GM23338 (cell line): ENCODE measurements around the gene SRSF1. TPM values are rescaled to one million over a fixed set of nuclear protein-coding genes. Genes with fewer than 3 reads are reported as not detected.
A peak's percentile ranks its signal among the peaks of the same experiment; 100 is the strongest.

Experiments
- ATAC-seq: fragments of 200-7000 bp; cut with Tn5 transposase; 3 replicates; pipeline ENCODE4 v1.9.1; 2020
- DNase-seq: peaks from one replicate; pipeline ENCODE4 v3.0.0-alpha.2; 2015; ENCODE audit warnings: low spot score
- H2AFZ ChIP-seq: fragments of 200-600 bp; sonication (generic); 2 replicates; pipeline ENCODE4 v1.8.0; 2016; ENCODE audit warnings: antibody characterized with exemption, mild to moderate bottlenecking, moderate library complexity
- H3F3A ChIP-seq: fragments of 200-600 bp; sonication (generic); replicated peaks from 2 replicates; pipeline ENCODE4 v1.8.0; 2017; ENCODE audit warnings: antibody characterized with exemption, mixed run types, low read depth
- H3K27ac ChIP-seq: fragments of 200-600 bp; sonication (generic); 2 replicates; pipeline ENCODE4 v1.6.1; 2016; ENCODE audit warnings: low read depth
- H3K27me3 ChIP-seq: fragments of 200-600 bp; sonication (generic); 2 replicates; pipeline ENCODE4 v1.8.0; 2016; ENCODE audit warnings: mild to moderate bottlenecking, mixed run types, moderate library complexity; ENCODE audit not compliant: insufficient read depth
- H3K36me3 ChIP-seq: fragments of 200-600 bp; sonication (generic); 2 replicates; pipeline ENCODE4 v1.8.0; 2016; ENCODE audit warnings: mild to moderate bottlenecking; ENCODE audit not compliant: insufficient read depth
- H3K4me1 ChIP-seq: fragments of 200-600 bp; sonication (generic); 2 replicates; pipeline ENCODE4 v1.8.0; 2016; ENCODE audit warnings: mild to moderate bottlenecking, moderate library complexity; ENCODE audit not compliant: insufficient read depth
- H3K4me2 ChIP-seq: fragments of 200-600 bp; sonication (generic); 2 replicates; pipeline ENCODE4 v1.7.1; 2017; ENCODE audit warnings: mixed run types
- H3K4me3 ChIP-seq: fragments of 200-600 bp; sonication (generic); 2 replicates; pipeline ENCODE4 v1.6.1; 2016; ENCODE audit warnings: mixed run types
- H3K79me2 ChIP-seq: fragments of 200-600 bp; sonication (generic); replicated peaks from 2 replicates; pipeline ENCODE4 v1.8.0; 2017; ENCODE audit warnings: mild to moderate bottlenecking; ENCODE audit not compliant: insufficient read depth
- H3K9me2 ChIP-seq: fragments of 200-600 bp; sonication (generic); 2 replicates; pipeline ENCODE4 v1.8.0; 2017; ENCODE audit not compliant: insufficient read depth
- H4K20me1 ChIP-seq: fragments of 200-600 bp; sonication (generic); replicated peaks from 2 replicates; pipeline ENCODE4 v1.8.0; 2017; ENCODE audit warnings: mild to moderate bottlenecking; ENCODE audit not compliant: insufficient read depth
- H3K27ac Mint-ChIP-seq: 2 replicates; pipeline ENCODE4 v1.8.0; 2020; ENCODE audit warnings: inconsistent platforms, mild to moderate bottlenecking, moderate library complexity, mixed read lengths
- H3K27me3 Mint-ChIP-seq: 3 replicates; pipeline ENCODE4 v1.8.0; 2022; ENCODE audit warnings: low read depth, mild to moderate bottlenecking, moderate library complexity, mixed read lengths, inconsistent platforms; ENCODE audit not compliant: insufficient read depth, poor library complexity
- H3K36me3 Mint-ChIP-seq: 3 replicates; pipeline ENCODE4 v1.8.0; 2021; ENCODE audit warnings: low read depth, mild to moderate bottlenecking, inconsistent platforms, moderate library complexity, mixed read lengths
- H3K4me1 Mint-ChIP-seq: 3 replicates; pipeline ENCODE4 v1.8.0; 2020; ENCODE audit warnings: mild to moderate bottlenecking, inconsistent platforms, mixed read lengths
- H3K4me3 Mint-ChIP-seq: 3 replicates; pipeline ENCODE4 v1.8.0; 2021; ENCODE audit warnings: moderate library complexity, mild to moderate bottlenecking, inconsistent platforms, mixed read lengths
- H3K9me3 Mint-ChIP-seq: 3 replicates; pipeline ENCODE4 v1.8.0; 2020; ENCODE audit warnings: moderate library complexity, mild to moderate bottlenecking, inconsistent platforms, mixed read lengths
- CREB1 ChIP-seq: fragments of 250-450 bp; sonication (Bioruptor Pico); IDR thresholded peaks from 2 replicates; pipeline ENCODE4 v1.5.0; 2020; ENCODE audit warnings: low read depth, mild to moderate bottlenecking, moderate library complexity
- ETS1 ChIP-seq: IDR thresholded peaks from 2 replicates; pipeline ENCODE4 v1.6.1; 2016; ENCODE audit warnings: antibody characterized with exemption
- EZH2phosphoT487 ChIP-seq: fragments of 200-600 bp; sonication (generic); IDR thresholded peaks from one replicate; pipeline ENCODE4 v1.8.1; 2018; ENCODE audit warnings: antibody characterized with exemption; ENCODE audit not compliant: unreplicated experiment
- NANOG ChIP-seq: IDR thresholded peaks from 2 replicates; pipeline ENCODE4 v1.6.1; 2016; ENCODE audit warnings: antibody characterized with exemption, borderline replicate concordance
- STAT1 ChIP-seq: IDR thresholded peaks from one replicate; pipeline ENCODE4 v1.6.1; 2016; ENCODE audit warnings: antibody characterized with exemption; ENCODE audit not compliant: unreplicated experiment
- ZNF114 ChIP-seq: fragments of 250-450 bp; sonication (Bioruptor Pico); IDR thresholded peaks from 2 replicates; pipeline ENCODE4 v1.5.0; 2020; ENCODE audit warnings: mild to moderate bottlenecking, moderate library complexity
- ZNF331 ChIP-seq: fragments of 250-450 bp; sonication (Bioruptor Pico); IDR thresholded peaks from 2 replicates; pipeline ENCODE4 v1.5.0; 2020; ENCODE audit warnings: low read depth, mild to moderate bottlenecking, moderate library complexity
- ZNF462 ChIP-seq: fragments of 250-450 bp; sonication (Bioruptor Pico); IDR thresholded peaks from 2 replicates; pipeline ENCODE4 v1.5.0; 2020; ENCODE audit warnings: mild to moderate bottlenecking, moderate library complexity
- polyA plus RNA-seq: library from polyadenylated mRNA; unstranded; fragments of >200 nt; fragmentation: Nextera tagmentation; extraction: Ambion mirVana; gene quantifications from 2 replicates; pipeline ENCODE4 v1.2.1, GENCODE V29; 2016
- total RNA-seq: library from RNA; depleted of rRNA; stranded (reverse); fragments of >200 nt; shearing (Covaris generic); gene quantifications from 2 replicates; pipeline ENCODE4 v1.2.3, GENCODE V29; 2014
- TF ChIP-seq, protein P1 (sequence below), 2 experiments: fragments of 200-600 bp in 1 of 2; sonication (generic) in 1 of 2; conservative IDR thresholded peaks; 2 replicates each; pipeline versions ENCODE4 v1.5.1 to v1.6.1; 2016 to 2017; ENCODE audit warnings: antibody characterized with exemption in 2 of 2, low read depth in 2 of 2, mild to moderate bottlenecking in 2 of 2, moderate library complexity in 1 of 2

The SRSF1 gene
- total and polyA plus RNA-seq, 2 experiments from 2014 or later = 413 to 584 TPM

- TF ChIP-seq ZNF462 (CRISPR knock-in tag) = no peak
- TF ChIP-seq EZH2phosphoT487 = no peak
- TF ChIP-seq ZNF331 (CRISPR knock-in tag) = no peak
These were observed 21.4 kb downstream of the SRSF1 start (continued) for GRCh38 chr17:57985675-57985974.

DNA sequence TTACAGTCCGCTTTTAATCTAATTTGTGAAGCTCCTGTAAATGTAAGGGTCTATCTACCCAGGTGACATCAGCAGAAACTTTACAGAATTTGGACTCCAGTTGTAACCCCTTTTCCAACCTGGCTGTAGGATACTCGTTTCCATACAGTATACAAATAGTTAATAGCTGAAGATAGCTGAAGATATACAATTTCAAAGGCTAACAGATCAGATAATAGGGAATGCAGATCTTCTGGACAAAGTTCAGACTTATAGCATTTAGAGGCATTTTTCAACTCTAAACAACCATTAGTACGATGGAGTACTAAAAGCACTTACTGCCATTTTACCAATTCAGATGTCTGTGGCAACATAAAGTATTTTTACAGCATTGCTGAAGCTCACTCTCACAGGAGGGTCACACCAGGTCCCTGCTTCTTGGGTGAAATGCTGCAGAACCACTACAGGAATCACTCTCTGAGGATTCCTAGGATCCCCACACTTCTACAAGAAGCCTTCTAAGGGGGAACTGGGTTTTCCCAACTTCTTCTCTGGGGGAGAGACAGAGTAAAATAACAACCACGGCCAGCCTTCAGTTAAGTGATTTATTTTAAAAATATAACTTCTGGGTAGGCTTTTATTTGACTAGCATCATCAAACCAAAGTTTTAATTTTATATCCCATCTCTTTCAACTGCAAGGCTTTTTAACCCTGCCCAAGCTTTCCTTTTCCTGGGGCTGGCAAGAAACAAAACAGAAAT lies 21.9 kb downstream of the SRSF1 start:
- H4K20me1 ChIP-seq = peaks cover 24% of the 10 kb centered on the region
- Mint-ChIP-seq H3K36me3 (peaks cover 25% of the 10 kb centered on the region; the same call in 2 of the 3 replicates), H3K4me1 (peaks cover 46% of the 10 kb centered on the region), H3K9me3 (no peaks in the 10 kb centered on the region; the same call in 2 of the 3 replicates), H3K4me3 (peak overlapping the region; percentile 33; the same call in 1 of the 3 replicates), H3K27me3 (peaks cover 12% of the 10 kb centered on the region), H3K27ac (no peak overlapping the region)
- no peaks in the 10 kb centered on the region for H3K9me2 ChIP-seq
- H3K36me3 ChIP-seq = peaks cover 5% of the 10 kb centered on the region; the same call in 1 of the 2 replicates
- H3F3A ChIP-seq = peaks cover 8% of the 10 kb centered on the region
- no peak overlapping the region for H3K27ac ChIP-seq
- H3K79me2 ChIP-seq = peaks cover 69% of the 10 kb centered on the region
- no peak for ATAC-seq
- peaks cover 18% of the 10 kb centered on the region for H3K4me1 ChIP-seq
- no peak for DNase-seq
- H3K4me2 ChIP-seq = no peak overlapping the region; the same call in 1 of the 2 replicates
- H3K4me3 ChIP-seq = no peak overlapping the region
- H2AFZ ChIP-seq = no peak overlapping the region
- no peaks in the 10 kb centered on the region for H3K27me3 ChIP-seq
- no peak for TF ChIP-seq NANOG
- no peak for TF ChIP-seq ZNF114 (CRISPR knock-in tag)
- TF ChIP-seq STAT1 = no peak
- no peak for TF ChIP-seq ETS1
- TF ChIP-seq, protein P1, sequence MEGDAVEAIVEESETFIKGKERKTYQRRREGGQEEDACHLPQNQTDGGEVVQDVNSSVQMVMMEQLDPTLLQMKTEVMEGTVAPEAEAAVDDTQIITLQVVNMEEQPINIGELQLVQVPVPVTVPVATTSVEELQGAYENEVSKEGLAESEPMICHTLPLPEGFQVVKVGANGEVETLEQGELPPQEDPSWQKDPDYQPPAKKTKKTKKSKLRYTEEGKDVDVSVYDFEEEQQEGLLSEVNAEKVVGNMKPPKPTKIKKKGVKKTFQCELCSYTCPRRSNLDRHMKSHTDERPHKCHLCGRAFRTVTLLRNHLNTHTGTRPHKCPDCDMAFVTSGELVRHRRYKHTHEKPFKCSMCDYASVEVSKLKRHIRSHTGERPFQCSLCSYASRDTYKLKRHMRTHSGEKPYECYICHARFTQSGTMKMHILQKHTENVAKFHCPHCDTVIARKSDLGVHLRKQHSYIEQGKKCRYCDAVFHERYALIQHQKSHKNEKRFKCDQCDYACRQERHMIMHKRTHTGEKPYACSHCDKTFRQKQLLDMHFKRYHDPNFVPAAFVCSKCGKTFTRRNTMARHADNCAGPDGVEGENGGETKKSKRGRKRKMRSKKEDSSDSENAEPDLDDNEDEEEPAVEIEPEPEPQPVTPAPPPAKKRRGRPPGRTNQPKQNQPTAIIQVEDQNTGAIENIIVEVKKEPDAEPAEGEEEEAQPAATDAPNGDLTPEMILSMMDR (conservative IDR thresholded peaks at IDR 0.05; ENCODE audit: low read depth in 2 of 2) = no peak
- TF ChIP-seq EZH2phosphoT487 = no peak
- TF ChIP-seq CREB1 (CRISPR knock-in tag) = no peak
